ENCODE measurements around the gene CPLANE1.
"Not testable (repeated sequence)": the region's sequence is repeated elsewhere in the genome, so short reads cannot be mapped to it uniquely, and the experiment has no call there.

The CPLANE1 gene

DNA sequence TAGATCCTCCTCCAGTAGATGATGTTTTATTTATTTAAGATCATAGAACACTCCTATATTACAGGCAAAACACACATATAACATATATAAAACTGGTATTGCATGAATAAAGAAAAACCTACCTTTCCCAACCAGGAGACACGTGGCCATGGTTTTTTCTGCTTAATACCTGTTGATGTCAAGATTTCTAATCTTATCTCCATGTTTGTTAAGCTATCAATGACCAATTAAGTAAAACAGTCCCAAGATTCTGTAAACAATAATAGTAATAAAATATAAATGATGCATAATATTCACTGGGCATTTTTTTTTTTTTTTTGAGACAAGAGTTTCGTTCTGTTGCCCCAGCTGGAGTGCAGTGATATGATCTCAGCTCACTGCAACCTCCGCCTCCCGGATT is 1.7 kb downstream of the CPLANE1 start:
- H3K36me3 ChIP-seq (ENCODE audit: low read depth): peaks cover 20% of the 10 kb centered on the region
- no peak for ATAC-seq (ENCODE audit: low read depth)
- no peak overlapping the region for H3K27ac ChIP-seq (ENCODE audit: poor library complexity, severe bottlenecking)
- no peak overlapping the region for H3K4me3 ChIP-seq (ENCODE audit: severe bottlenecking)
- DNase-seq (ENCODE audit: low spot score): no peak
- H3K4me1 ChIP-seq (ENCODE audit: insufficient read depth, poor library complexity, severe bottlenecking): peaks cover 11% of the 10 kb centered on the region
- no peaks in the 10 kb centered on the region for H3K27me3 ChIP-seq (ENCODE audit: insufficient read depth, poor library complexity, severe bottlenecking)
- H3K9me3 ChIP-seq (ENCODE audit: severe bottlenecking): no peaks in the 10 kb centered on the region
- TF ChIP-seq, protein P1, sequence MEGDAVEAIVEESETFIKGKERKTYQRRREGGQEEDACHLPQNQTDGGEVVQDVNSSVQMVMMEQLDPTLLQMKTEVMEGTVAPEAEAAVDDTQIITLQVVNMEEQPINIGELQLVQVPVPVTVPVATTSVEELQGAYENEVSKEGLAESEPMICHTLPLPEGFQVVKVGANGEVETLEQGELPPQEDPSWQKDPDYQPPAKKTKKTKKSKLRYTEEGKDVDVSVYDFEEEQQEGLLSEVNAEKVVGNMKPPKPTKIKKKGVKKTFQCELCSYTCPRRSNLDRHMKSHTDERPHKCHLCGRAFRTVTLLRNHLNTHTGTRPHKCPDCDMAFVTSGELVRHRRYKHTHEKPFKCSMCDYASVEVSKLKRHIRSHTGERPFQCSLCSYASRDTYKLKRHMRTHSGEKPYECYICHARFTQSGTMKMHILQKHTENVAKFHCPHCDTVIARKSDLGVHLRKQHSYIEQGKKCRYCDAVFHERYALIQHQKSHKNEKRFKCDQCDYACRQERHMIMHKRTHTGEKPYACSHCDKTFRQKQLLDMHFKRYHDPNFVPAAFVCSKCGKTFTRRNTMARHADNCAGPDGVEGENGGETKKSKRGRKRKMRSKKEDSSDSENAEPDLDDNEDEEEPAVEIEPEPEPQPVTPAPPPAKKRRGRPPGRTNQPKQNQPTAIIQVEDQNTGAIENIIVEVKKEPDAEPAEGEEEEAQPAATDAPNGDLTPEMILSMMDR (IDR thresholded peaks at IDR 0.05; ENCODE audit: poor library complexity, severe bottlenecking): no peak

DNA sequence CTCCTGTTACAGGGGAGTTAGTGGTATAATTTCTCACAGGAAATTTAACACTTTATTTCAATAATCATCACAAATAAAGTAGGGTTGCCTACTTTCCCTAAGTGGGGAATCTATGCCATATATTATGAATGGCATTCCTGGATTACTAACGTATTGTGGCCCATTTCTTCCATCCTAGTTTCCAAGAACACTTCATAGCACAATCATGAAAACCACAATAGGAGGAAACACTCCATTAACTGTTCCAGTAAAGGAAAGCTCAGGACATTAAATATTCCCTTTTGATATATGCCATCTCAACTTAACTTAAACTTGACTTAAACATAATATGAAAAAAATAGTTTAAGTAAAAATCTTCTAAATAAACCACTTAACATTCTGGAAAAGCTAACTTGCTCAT is 2.1 kb downstream of the CPLANE1 start:
- TF ChIP-seq, protein P1 (IDR thresholded peaks at IDR 0.05; ENCODE audit: poor library complexity, severe bottlenecking): no peak
- ATAC-seq (ENCODE audit: low read depth) (no peak), DNase-seq (ENCODE audit: low spot score) (no peak)
- H3K4me3 ChIP-seq (ENCODE audit: severe bottlenecking): no peak overlapping the region
- H3K27ac ChIP-seq (ENCODE audit: poor library complexity, severe bottlenecking): no peak overlapping the region
- H3K9me3 ChIP-seq (ENCODE audit: severe bottlenecking): no peaks in the 10 kb centered on the region
- H3K4me1 ChIP-seq (ENCODE audit: insufficient read depth, poor library complexity, severe bottlenecking): peaks cover 11% of the 10 kb centered on the region
- H3K27me3 ChIP-seq (ENCODE audit: insufficient read depth, poor library complexity, severe bottlenecking): no peaks in the 10 kb centered on the region
- peaks cover 23% of the 10 kb centered on the region for H3K36me3 ChIP-seq (ENCODE audit: low read depth)

DNA sequence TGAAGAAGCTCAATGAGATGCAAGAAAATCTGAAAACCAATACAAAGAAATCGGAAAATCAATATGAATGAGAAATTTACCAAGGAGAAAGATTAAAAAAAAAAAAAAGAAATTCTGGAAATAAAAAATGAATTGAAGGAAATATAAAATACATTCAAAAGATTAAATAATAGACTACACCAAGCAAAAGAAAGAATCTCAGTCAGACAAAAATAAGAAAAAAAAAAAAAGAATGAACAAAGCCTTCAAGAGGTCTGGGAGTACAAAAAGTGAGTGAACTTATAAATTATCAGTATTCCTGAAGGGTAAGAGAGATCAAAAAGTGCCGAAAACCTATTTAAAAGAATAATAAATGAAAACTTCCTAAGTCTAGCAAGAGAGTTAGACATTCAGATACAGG is 14.9 kb downstream of the CPLANE1 start:
- H3K36me3 ChIP-seq (ENCODE audit: low read depth): peaks cover 46% of the 10 kb centered on the region
- H3K4me3 ChIP-seq (ENCODE audit: severe bottlenecking): no peak overlapping the region
- no peak for ATAC-seq (ENCODE audit: low read depth)
- no peaks in the 10 kb centered on the region for H3K4me1 ChIP-seq (ENCODE audit: insufficient read depth, poor library complexity, severe bottlenecking)
- no peaks in the 10 kb centered on the region for H3K27me3 ChIP-seq (ENCODE audit: insufficient read depth, poor library complexity, severe bottlenecking)
- TF ChIP-seq, protein P1 (IDR thresholded peaks at IDR 0.05; ENCODE audit: poor library complexity, severe bottlenecking): no peak
- no peak for DNase-seq (ENCODE audit: low spot score)
- H3K9me3 ChIP-seq (ENCODE audit: severe bottlenecking): no peaks in the 10 kb centered on the region
- H3K27ac ChIP-seq (ENCODE audit: poor library complexity, severe bottlenecking): no peak overlapping the region

DNA sequence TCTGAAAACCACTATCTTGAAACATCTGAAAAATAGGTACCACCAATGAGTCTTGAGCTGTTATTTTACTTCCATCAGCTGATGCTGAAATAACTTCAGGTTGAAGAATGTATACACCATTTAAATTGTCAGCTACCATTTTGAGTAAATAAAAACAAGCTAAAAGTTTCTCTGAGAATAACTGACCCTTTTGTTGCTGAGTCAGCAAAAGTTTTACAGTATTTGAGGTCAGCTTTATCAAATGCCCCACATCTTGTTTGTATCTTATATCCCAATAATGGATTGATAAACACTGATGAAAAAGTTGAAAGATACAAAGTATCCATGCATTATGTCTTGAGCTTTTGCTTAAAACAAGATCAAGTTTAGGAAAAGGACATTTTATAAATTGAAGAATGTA is 22.8 kb downstream of the CPLANE1 start:
- Histone ChIP-seq H3K27ac (ENCODE audit: poor library complexity, severe bottlenecking) (no peak overlapping the region), H3K36me3 (ENCODE audit: low read depth) (peaks cover 66% of the 10 kb centered on the region), H3K27me3 (ENCODE audit: insufficient read depth, poor library complexity, severe bottlenecking) (no peaks in the 10 kb centered on the region), H3K9me3 (ENCODE audit: severe bottlenecking) (no peaks in the 10 kb centered on the region), H3K4me3 (ENCODE audit: severe bottlenecking) (no peak overlapping the region), H3K4me1 (ENCODE audit: insufficient read depth, poor library complexity, severe bottlenecking) (no peaks in the 10 kb centered on the region)
- ATAC-seq (ENCODE audit: low read depth) (no peak), DNase-seq (ENCODE audit: low spot score) (no peak)
- TF ChIP-seq, protein P1 (IDR thresholded peaks at IDR 0.05; ENCODE audit: poor library complexity, severe bottlenecking): no peak

DNA sequence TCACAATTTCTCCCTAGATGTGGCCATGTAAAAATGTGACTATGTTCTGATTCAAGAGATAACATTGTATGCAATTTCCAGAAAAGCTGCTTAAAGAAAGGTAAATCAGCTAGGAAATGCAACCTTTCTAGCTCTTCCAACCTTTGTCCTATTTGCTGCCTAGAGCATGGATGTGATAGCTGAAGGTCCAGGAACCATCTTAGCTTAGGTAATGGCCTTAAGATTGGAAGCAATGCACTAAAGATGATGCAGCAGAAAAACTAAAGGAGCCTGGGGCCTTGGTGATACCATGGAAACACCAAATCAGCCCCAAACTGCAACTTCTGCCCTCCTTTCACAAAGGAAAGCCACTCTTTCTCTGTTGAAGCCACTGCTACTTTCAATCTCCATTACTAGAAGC is 27.0 kb downstream of the CPLANE1 start:
- Histone ChIP-seq H3K4me3 (ENCODE audit: severe bottlenecking) (no peak overlapping the region), H3K9me3 (ENCODE audit: severe bottlenecking) (no peaks in the 10 kb centered on the region), H3K36me3 (ENCODE audit: low read depth) (peaks cover 58% of the 10 kb centered on the region), H3K27ac (ENCODE audit: poor library complexity, severe bottlenecking) (no peak overlapping the region), H3K4me1 (ENCODE audit: insufficient read depth, poor library complexity, severe bottlenecking) (no peaks in the 10 kb centered on the region), H3K27me3 (ENCODE audit: insufficient read depth, poor library complexity, severe bottlenecking) (no peaks in the 10 kb centered on the region)
- ATAC-seq (ENCODE audit: low read depth): no peak
- no peak for DNase-seq (ENCODE audit: low spot score)
- TF ChIP-seq, protein P1 (IDR thresholded peaks at IDR 0.05; ENCODE audit: poor library complexity, severe bottlenecking): no peak

GRCh38 chr5:37220426-37220825 is 28.8 kb downstream of the CPLANE1 start:
- not testable (repeated sequence) for DNase-seq (ENCODE audit: low spot score); H3K27me3 ChIP-seq (ENCODE audit: insufficient read depth, poor library complexity, severe bottlenecking); H3K27ac ChIP-seq (ENCODE audit: poor library complexity, severe bottlenecking); H3K4me3 ChIP-seq (ENCODE audit: severe bottlenecking); ATAC-seq (ENCODE audit: low read depth); H3K9me3 ChIP-seq (ENCODE audit: severe bottlenecking); H3K4me1 ChIP-seq (ENCODE audit: insufficient read depth, poor library complexity, severe bottlenecking)
- H3K36me3 ChIP-seq (ENCODE audit: low read depth): peaks cover 50% of the 10 kb centered on the region

GRCh38 chr5:37219384-37219783 is 29.8 kb downstream of the CPLANE1 start:
- H3K27me3 ChIP-seq (ENCODE audit: insufficient read depth, poor library complexity, severe bottlenecking); H3K9me3 ChIP-seq (ENCODE audit: severe bottlenecking); H3K27ac ChIP-seq (ENCODE audit: poor library complexity, severe bottlenecking); ATAC-seq (ENCODE audit: low read depth); H3K4me1 ChIP-seq (ENCODE audit: insufficient read depth, poor library complexity, severe bottlenecking); DNase-seq (ENCODE audit: low spot score); H3K4me3 ChIP-seq (ENCODE audit: severe bottlenecking): not testable (repeated sequence)
- H3K36me3 ChIP-seq (ENCODE audit: low read depth): peaks cover 56% of the 10 kb centered on the region

Data from RWPE2 (cell line).